Measurements from ENCODE around the gene UGT2A2.

The UGT2A2 gene

GRCh38 chr4:69576251-69576877 lies 63.1 kb downstream of the UGT2A2 start:
- Histone ChIP-seq H3K4me1 (ENCODE audit: insufficient read depth, low read length) (no peaks in the 10 kb centered on the region), H3K9me3 (ENCODE audit: insufficient read depth, low read depth, low read length) (no peaks in the 10 kb centered on the region), H3K4me3 (ENCODE audit: low read length) (no peak overlapping the region), H3K27ac (ENCODE audit: low read depth, low read length) (no peak overlapping the region), H3K36me3 (ENCODE audit: insufficient read depth, low read length) (no peaks in the 10 kb centered on the region), H3K27me3 (ENCODE audit: insufficient read depth, low read length) (no peaks in the 10 kb centered on the region), H3K9ac (ENCODE audit: low read depth, low read length) (no peak overlapping the region)
- 94% methylated on average over 24 of the region's 24 CpGs for WGBS

- 100% methylated on average over 1 of the region's 1 CpG for WGBS
- no peaks in the 10 kb centered on the region for H3K9me3 ChIP-seq (ENCODE audit: insufficient read depth, low read depth, low read length)
- no peaks in the 10 kb centered on the region for H3K36me3 ChIP-seq (ENCODE audit: insufficient read depth, low read length)
- no peak overlapping the region for H3K27ac ChIP-seq (ENCODE audit: low read depth, low read length)
- H3K4me3 ChIP-seq (ENCODE audit: low read length): no peak overlapping the region
- no peak overlapping the region for H3K9ac ChIP-seq (ENCODE audit: low read depth, low read length)
- no peaks in the 10 kb centered on the region for H3K27me3 ChIP-seq (ENCODE audit: insufficient read depth, low read length)
- no peaks in the 10 kb centered on the region for H3K4me1 ChIP-seq (ENCODE audit: insufficient read depth, low read length)
Measured at GRCh38 chr4:69568787-69569186, 70.7 kb downstream of the UGT2A2 start.

GRCh38 chr4:69563424-69563823 lies 76.0 kb downstream of the UGT2A2 start:
- WGBS: 75% methylated on average over 2 of the region's 2 CpGs
- H3K36me3 ChIP-seq (ENCODE audit: insufficient read depth, low read length): no peaks in the 10 kb centered on the region
- H3K4me3 ChIP-seq (ENCODE audit: low read length): no peak overlapping the region
- no peaks in the 10 kb centered on the region for H3K27me3 ChIP-seq (ENCODE audit: insufficient read depth, low read length)
- H3K27ac ChIP-seq (ENCODE audit: low read depth, low read length): no peak overlapping the region
- no peaks in the 10 kb centered on the region for H3K4me1 ChIP-seq (ENCODE audit: insufficient read depth, low read length)
- H3K9me3 ChIP-seq (ENCODE audit: insufficient read depth, low read depth, low read length): no peaks in the 10 kb centered on the region
- no peak overlapping the region for H3K9ac ChIP-seq (ENCODE audit: low read depth, low read length)

- no peaks in the 10 kb centered on the region for H3K36me3 ChIP-seq (ENCODE audit: insufficient read depth, low read length)
- no peaks in the 10 kb centered on the region for H3K27me3 ChIP-seq (ENCODE audit: insufficient read depth, low read length)
- H3K4me3 ChIP-seq (ENCODE audit: low read length): no peak overlapping the region
- WGBS: 92% methylated on average over 2 of the region's 2 CpGs
- H3K4me1 ChIP-seq (ENCODE audit: insufficient read depth, low read length): no peaks in the 10 kb centered on the region
- no peak overlapping the region for H3K9ac ChIP-seq (ENCODE audit: low read depth, low read length)
- no peaks in the 10 kb centered on the region for H3K9me3 ChIP-seq (ENCODE audit: insufficient read depth, low read depth, low read length)
- no peak overlapping the region for H3K27ac ChIP-seq (ENCODE audit: low read depth, low read length)
Measured at GRCh38 chr4:69549651-69550050, 89.8 kb downstream of the UGT2A2 start.

- Histone ChIP-seq H3K4me3 (ENCODE audit: low read length) (no peak overlapping the region), H3K4me1 (ENCODE audit: insufficient read depth, low read length) (no peaks in the 10 kb centered on the region), H3K27me3 (ENCODE audit: insufficient read depth, low read length) (no peaks in the 10 kb centered on the region), H3K27ac (ENCODE audit: low read depth, low read length) (no peak overlapping the region), H3K9ac (ENCODE audit: low read depth, low read length) (no peak overlapping the region), H3K36me3 (ENCODE audit: insufficient read depth, low read length) (no peaks in the 10 kb centered on the region), H3K9me3 (ENCODE audit: insufficient read depth, low read depth, low read length) (no peaks in the 10 kb centered on the region)
- WGBS: 84% methylated on average over 6 of the region's 6 CpGs
Measured at GRCh38 chr4:69546134-69546765, 93.2 kb downstream of the UGT2A2 start.
